Gastroesophageal sphincter (tissue), 4 donors: Measurements from ENCODE around the gene TCF7L2. TPM values are rescaled to one million over a fixed set of nuclear protein-coding genes. Genes with fewer than 3 reads are reported as not detected.

ENCODE experiments used
- ATAC-seq: fragments of 150-250 bp; one replicate; pipeline ENCODE4 v1.9.1; 2016; ENCODE audit warnings: mild to moderate bottlenecking, moderate library complexity
- H3K27ac ChIP-seq, 4 donors: fragments of 200-600 bp; sonication (generic) in 3 of 4; 1 replicate in 3 of 4; 2 replicates in 1 of 4; pipeline ENCODE4 v1.5.1; 2016 to 2019
- H3K27me3 ChIP-seq: fragments of 200-600 bp; sonication (generic); one replicate; pipeline ENCODE4 v1.5.1; 2019
- H3K36me3 ChIP-seq, 2 donors: fragments of 200-600 bp; sonication (generic); one replicate each; pipeline ENCODE4 v1.5.1; 2019; ENCODE audit warnings: control low read depth in 1 of 2
- H3K4me1 ChIP-seq, 3 donors: fragments of 200-600 bp; sonication (generic); 1 replicate in 2 of 3; 2 replicates in 1 of 3; pipeline ENCODE4 v1.5.1; 2016 to 2019; ENCODE audit warnings: control low read depth in 2 of 3
- H3K4me3 ChIP-seq, 2 donors: fragments of 200-600 bp; sonication (generic); one replicate each; pipeline ENCODE4 v1.5.1; 2019; ENCODE audit warnings: mild to moderate bottlenecking in 1 of 2, moderate library complexity in 1 of 2
- H3K9me3 ChIP-seq, 3 donors: fragments of 200-600 bp; sonication (generic); one replicate each; pipeline ENCODE4 v1.5.1; 2017 to 2019; ENCODE audit warnings: control low read depth in 2 of 3
- EP300 ChIP-seq: sonication (generic); formaldehyde crosslinking; IDR thresholded peaks from one replicate; pipeline ENCODE4 v1.6.1; 2017; ENCODE audit warnings: antibody characterized with exemption, mild to moderate bottlenecking
- POLR2A ChIP-seq, 2 donors: fragments of 450-650 bp; IDR thresholded peaks; one replicate each; pipeline ENCODE4 v1.6.1; 2017; ENCODE audit warnings: antibody characterized with exemption in 2 of 2, mild to moderate bottlenecking in 2 of 2, moderate library complexity in 1 of 2
- POLR2AphosphoS5 ChIP-seq: sonication (generic); formaldehyde crosslinking; IDR thresholded peaks from one replicate; pipeline ENCODE4 v1.6.1; 2017; ENCODE audit warnings: antibody characterized with exemption
- WGBS, 2 donors: methylation state at CpG; one replicate each; pipeline ENCODE4 v1.1.5; 2018; ENCODE audit warnings: low coverage in 1 of 2; 5-methylcytosine and 5-hydroxymethylcytosine counted together
- total RNA-seq, 4 donors: library from RNA; depleted of rRNA; stranded (reverse); fragments of >200 nt; gene quantifications; one replicate each; pipeline ENCODE4 v1.1.0, GENCODE V29; 2016
- TF ChIP-seq, protein P1 (sequence below), 4 experiments: fragments of 200-600 bp in 2 of 4; fragments of 450-650 bp in 2 of 4; sonication (generic) in 1 of 4; IDR thresholded peaks; one replicate each; pipeline ENCODE4 v1.5.1; 2017 to 2019; ENCODE audit warnings: antibody characterized with exemption in 4 of 4, mild to moderate bottlenecking in 2 of 4, moderate library complexity in 2 of 4

The TCF7L2 gene
- total RNA-seq, 4 donors from 2014 or later, result 12.6 to 22.4 (median 20.2) TPM

DNA sequence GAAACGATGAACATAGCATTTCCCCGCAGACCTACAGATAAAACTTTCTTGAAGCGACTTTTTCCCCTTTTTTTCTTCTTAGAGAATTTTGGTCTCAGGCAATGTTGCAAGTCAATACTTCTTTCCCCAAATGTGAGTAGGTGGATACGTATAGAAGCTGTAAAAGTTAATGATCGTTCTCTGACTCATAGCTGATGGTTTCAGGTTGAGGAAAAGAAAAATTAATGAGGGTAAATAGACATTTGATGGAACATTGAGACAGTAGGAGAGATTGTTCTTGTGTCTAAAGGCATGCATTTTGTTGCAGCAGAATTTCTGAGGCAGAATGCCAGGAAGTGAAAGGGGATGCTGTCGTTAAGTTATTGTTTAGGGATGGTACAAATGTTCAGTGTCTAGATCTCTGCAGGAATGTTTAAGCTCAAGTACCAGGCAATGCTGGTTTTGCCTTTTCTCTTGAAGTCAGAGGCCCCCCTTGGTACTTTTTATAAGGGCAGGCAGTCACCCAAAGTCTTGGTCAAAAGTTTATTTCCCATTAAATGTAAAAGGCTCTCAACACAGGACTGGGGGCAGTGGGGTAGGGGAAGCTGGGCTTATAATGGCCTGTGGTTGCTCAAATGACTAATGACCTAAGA is 9.3 kb downstream of the TCF7L2 start:
- H3K27ac ChIP-seq, result no peak overlapping the region
- H3K9me3 ChIP-seq, result no peaks in the 10 kb centered on the region
- no peaks in the 10 kb centered on the region for H3K36me3 ChIP-seq
- no peak overlapping the region for H3K4me3 ChIP-seq
- no peak for TF ChIP-seq EP300
- ATAC-seq, result no peak
- WGBS, 2 donors, result 66 to 78% methylated on average over 5 to 6 of the region's 6 CpGs
- H3K4me1 ChIP-seq, result peaks cover 11 to 92% (median 20%) of the 10 kb centered on the region in 3 donors
- no peaks in the 10 kb centered on the region for H3K27me3 ChIP-seq

DNA sequence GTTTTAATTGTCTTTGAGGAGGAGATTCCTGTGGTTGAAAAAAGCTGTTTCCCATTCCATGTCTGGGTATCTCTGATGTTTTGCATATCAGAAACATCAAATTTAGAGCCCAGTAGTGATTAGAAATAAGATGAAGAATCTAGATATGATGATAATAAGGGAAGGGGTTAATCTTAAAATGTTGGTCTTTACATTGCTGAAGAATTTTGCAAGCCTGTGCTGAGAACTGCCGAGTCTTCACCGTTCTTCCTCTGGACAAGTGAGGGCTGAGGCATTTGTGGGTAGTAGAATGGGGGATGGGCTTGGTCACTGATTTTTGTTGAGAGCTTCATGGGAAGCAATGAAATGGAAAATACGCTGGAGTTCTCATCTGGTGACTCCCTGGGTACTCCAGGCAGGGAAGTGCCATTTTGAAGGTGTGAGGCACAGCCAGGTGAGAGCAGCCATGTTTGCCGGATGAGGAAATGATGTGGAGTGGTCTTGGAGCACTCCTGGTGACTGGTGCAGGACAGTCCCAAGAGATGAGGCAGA is 10.2 kb downstream of the TCF7L2 start:
- Histone ChIP-seq H3K27ac (no peak overlapping the region), H3K4me3 (no peak overlapping the region), H3K9me3 (no peaks in the 10 kb centered on the region), H3K4me1 (peaks cover 8 to 92% (median 15%) of the 10 kb centered on the region in 3 donors), H3K27me3 (no peaks in the 10 kb centered on the region), H3K36me3 (no peaks in the 10 kb centered on the region)
- WGBS, 2 donors, result 83 to 94% methylated on average over 2 to 4 of the region's 4 CpGs
- no peak for ATAC-seq
- TF ChIP-seq, protein P1, sequence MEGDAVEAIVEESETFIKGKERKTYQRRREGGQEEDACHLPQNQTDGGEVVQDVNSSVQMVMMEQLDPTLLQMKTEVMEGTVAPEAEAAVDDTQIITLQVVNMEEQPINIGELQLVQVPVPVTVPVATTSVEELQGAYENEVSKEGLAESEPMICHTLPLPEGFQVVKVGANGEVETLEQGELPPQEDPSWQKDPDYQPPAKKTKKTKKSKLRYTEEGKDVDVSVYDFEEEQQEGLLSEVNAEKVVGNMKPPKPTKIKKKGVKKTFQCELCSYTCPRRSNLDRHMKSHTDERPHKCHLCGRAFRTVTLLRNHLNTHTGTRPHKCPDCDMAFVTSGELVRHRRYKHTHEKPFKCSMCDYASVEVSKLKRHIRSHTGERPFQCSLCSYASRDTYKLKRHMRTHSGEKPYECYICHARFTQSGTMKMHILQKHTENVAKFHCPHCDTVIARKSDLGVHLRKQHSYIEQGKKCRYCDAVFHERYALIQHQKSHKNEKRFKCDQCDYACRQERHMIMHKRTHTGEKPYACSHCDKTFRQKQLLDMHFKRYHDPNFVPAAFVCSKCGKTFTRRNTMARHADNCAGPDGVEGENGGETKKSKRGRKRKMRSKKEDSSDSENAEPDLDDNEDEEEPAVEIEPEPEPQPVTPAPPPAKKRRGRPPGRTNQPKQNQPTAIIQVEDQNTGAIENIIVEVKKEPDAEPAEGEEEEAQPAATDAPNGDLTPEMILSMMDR (IDR thresholded peaks at IDR 0.05), result no peak
- no peak for TF ChIP-seq POLR2AphosphoS5
- TF ChIP-seq EP300, result no peak

DNA sequence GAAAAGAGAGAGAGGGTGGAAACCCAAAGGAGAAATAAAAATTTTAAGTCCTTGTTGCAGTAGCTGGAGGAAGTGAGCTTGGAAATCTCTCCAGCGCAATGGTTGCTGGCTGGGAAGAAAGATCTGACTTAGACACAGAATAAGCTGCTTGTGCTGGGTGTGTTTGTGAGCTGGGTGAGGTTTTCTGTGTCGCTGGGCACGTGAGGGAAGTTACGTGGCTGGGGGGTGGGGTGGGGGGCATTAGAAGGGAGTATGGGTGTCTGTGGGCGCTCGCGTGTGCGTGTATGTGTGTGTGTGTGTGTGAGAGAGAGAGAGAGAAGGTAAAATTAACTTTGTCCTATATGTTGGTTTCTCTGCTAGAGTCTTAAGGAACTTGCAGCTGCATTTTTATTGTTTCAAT is 11.6 kb downstream of the TCF7L2 start:
- WGBS, 2 donors, result 61 to 97% methylated on average over 5 to 8 of the region's 8 CpGs
- Histone ChIP-seq H3K36me3 (no peaks in the 10 kb centered on the region), H3K27ac (no peak overlapping the region), H3K4me3 (no peak overlapping the region), H3K27me3 (no peaks in the 10 kb centered on the region), H3K9me3 (no peaks in the 10 kb centered on the region), H3K4me1 (peaks cover 6 to 92% (median 14%) of the 10 kb centered on the region in 3 donors)
- ATAC-seq, result no peak
- TF ChIP-seq EP300 (no peak), POLR2AphosphoS5 (no peak), POLR2A (IDR thresholded peaks at IDR 0.05) (no peak)
- TF ChIP-seq, protein P1 (IDR thresholded peaks at IDR 0.05), result no peak

DNA sequence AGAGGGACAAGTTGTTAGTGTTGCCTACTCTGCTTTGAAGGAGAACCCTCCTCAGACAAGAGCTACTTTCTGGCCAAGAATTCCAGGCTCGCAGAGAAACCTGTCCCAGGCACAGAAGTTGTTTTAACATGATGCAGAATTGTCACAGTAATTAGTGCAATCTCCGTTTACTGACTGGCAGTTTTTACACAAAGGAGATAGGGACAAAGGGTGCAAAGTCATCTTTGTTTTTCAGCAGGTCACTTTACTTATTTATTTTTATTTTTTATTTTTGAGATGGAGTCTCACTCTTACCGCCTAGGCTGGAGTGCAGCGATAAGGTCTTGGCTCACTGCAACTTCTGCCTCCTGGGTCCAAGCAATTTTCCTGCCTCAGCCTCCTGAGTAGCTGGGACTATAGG is 12.3 kb downstream of the TCF7L2 start:
- no peaks in the 10 kb centered on the region for H3K9me3 ChIP-seq
- no peak overlapping the region for H3K27ac ChIP-seq
- H3K27me3 ChIP-seq, result no peaks in the 10 kb centered on the region
- no peak overlapping the region for H3K4me3 ChIP-seq
- 77 to 84% methylated on average over 4 of the region's 4 CpGs for WGBS, 2 donors
- H3K36me3 ChIP-seq, result no peaks in the 10 kb centered on the region
- TF ChIP-seq POLR2AphosphoS5 (no peak), POLR2A (IDR thresholded peaks at IDR 0.05) (no peak), EP300 (no peak)
- TF ChIP-seq, protein P1 (IDR thresholded peaks at IDR 0.05), result no peak
- ATAC-seq, result no peak
- peaks cover 3 to 84% (median 11%) of the 10 kb centered on the region in 3 donors for H3K4me1 ChIP-seq

DNA sequence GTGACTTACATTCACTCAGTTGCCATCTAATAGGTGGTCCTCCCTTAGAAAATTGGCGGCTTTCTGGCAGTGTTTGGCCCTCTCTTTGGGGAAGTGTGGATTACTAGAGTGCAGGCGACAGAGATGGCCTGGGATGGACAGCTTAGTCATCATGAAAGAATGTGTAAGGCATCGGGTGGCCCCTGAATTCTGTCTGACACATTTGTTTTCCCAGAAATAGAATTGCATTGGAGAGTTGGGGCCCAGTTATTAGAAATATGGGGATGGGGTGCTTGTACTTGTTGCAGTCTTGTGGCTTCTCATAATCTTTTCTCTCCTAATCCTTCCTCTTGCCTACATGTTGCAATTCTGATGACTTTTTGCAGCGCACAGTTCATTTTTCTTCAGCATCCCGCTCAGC is 13.8 kb downstream of the TCF7L2 start:
- peaks cover 0 to 12% of the 10 kb centered on the region in 2 donors for H3K36me3 ChIP-seq
- 55 to 67% methylated on average over 2 to 3 of the region's 5 CpGs for WGBS, 2 donors
- H3K9me3 ChIP-seq, result no peaks in the 10 kb centered on the region
- no peak overlapping the region for H3K4me3 ChIP-seq
- no peaks in the 10 kb centered on the region for H3K27me3 ChIP-seq
- ATAC-seq, result no peak
- peaks cover 0 to 70% (median 7%) of the 10 kb centered on the region in 3 donors for H3K4me1 ChIP-seq
- H3K27ac ChIP-seq, result no peak overlapping the region
- TF ChIP-seq, protein P1 (IDR thresholded peaks at IDR 0.05), result no peak
- no peak for TF ChIP-seq POLR2AphosphoS5
- no peak for TF ChIP-seq EP300
- TF ChIP-seq POLR2A (IDR thresholded peaks at IDR 0.05), result no peak
